Measurements from ENCODE around the gene USP10.

- TF ChIP-seq CTCF (IDR thresholded peaks at IDR 0.05) (no peak), POLR2A (IDR thresholded peaks at IDR 0.05) (no peak)
These were observed 29.1 kb downstream of the USP10 start for GRCh38 chr16:84728853-84729424.
